Embryonic facial prominence (tissue), 1 donor: ENCODE data around the gene SSH2.
"Not testable (repeated sequence)": the region's sequence is repeated elsewhere in the genome, so short reads cannot be mapped to it uniquely, and the experiment has no call there.

Experiments used
- DNase-seq: peaks from one replicate; pipeline ENCODE4 v3.0.0-alpha.2; 2016; ENCODE audit errors: extremely low spot score

SSH2 gene

GRCh38 chr17:29664743-29665480, 265.1 kb downstream of the SSH2 start:
- DNase-seq: no peak

- no peak for DNase-seq
These were observed 266.9 kb downstream of the SSH2 start for GRCh38 chr17:29663155-29663554.

GRCh38 chr17:29661213-29661612, 268.8 kb downstream of the SSH2 start:
- DNase-seq: no peak

GRCh38 chr17:29659155-29659554, 270.9 kb downstream of the SSH2 start:
- no peak for DNase-seq

GRCh38 chr17:29655323-29655722, 274.7 kb downstream of the SSH2 start:
- DNase-seq: no peak

- no peak for DNase-seq
These were observed 275.9 kb downstream of the SSH2 start for GRCh38 chr17:29653995-29654714.

GRCh38 chr17:29652976-29653375, 277.1 kb downstream of the SSH2 start:
- no peak for DNase-seq

GRCh38 chr17:29651913-29652312, 278.1 kb downstream of the SSH2 start:
- DNase-seq: not testable (repeated sequence)

- no peak for DNase-seq
These were observed 279.6 kb downstream of the SSH2 start for GRCh38 chr17:29650396-29650795.

- no peak for DNase-seq
These were observed 280.7 kb downstream of the SSH2 start for GRCh38 chr17:29649359-29649758.

- DNase-seq: no peak
These were observed 282.0 kb downstream of the SSH2 start for GRCh38 chr17:29648005-29648404.

- no peak for DNase-seq
These were observed 284.4 kb downstream of the SSH2 start for GRCh38 chr17:29645515-29646051.

GRCh38 chr17:29643817-29644160, 286.2 kb downstream of the SSH2 start:
- DNase-seq: no peak

- no peak for DNase-seq
These were observed 287.8 kb downstream of the SSH2 start for GRCh38 chr17:29642171-29642611.

GRCh38 chr17:29640981-29641642, 288.9 kb downstream of the SSH2 start:
- DNase-seq: no peak

GRCh38 chr17:29640413-29640812, 289.6 kb downstream of the SSH2 start:
- DNase-seq: no peak

- no peak for DNase-seq
These were observed 296.1 kb downstream of the SSH2 start for GRCh38 chr17:29633886-29634285.

GRCh38 chr17:29630630-29631193, 299.3 kb downstream of the SSH2 start:
- no peak for DNase-seq

GRCh38 chr17:29629839-29630238, 300.2 kb downstream of the SSH2 start:
- DNase-seq: no peak

GRCh38 chr17:29628644-29629043, 301.4 kb downstream of the SSH2 start:
- no peak for DNase-seq

- no peak for DNase-seq
These were observed 302.1 kb downstream of the SSH2 start for GRCh38 chr17:29627951-29628350.

GRCh38 chr17:29625037-29625750, 304.8 kb downstream of the SSH2 start:
- no peak for DNase-seq
